DOHH2 (cell line): Measurements from ENCODE around the gene PTGES3.

ENCODE experiments used
- EZH2phosphoT487 ChIP-seq: fragments of 200-600 bp; sonication (generic); IDR thresholded peaks from 2 replicates; pipeline ENCODE4 v1.6.1; 2017; ENCODE audit warnings: borderline replicate concordance, mild to moderate bottlenecking, antibody characterized with exemption, low read length, moderate library complexity, mixed read lengths
- TF ChIP-seq, protein P1 (sequence below): fragments of 200-600 bp; sonication (generic); IDR thresholded peaks from one replicate; pipeline ENCODE4 v1.5.1; 2014; ENCODE audit warnings: antibody characterized with exemption, mild to moderate bottlenecking, low read depth, low read length; ENCODE audit not compliant: poor library complexity, severe bottlenecking

DNA sequence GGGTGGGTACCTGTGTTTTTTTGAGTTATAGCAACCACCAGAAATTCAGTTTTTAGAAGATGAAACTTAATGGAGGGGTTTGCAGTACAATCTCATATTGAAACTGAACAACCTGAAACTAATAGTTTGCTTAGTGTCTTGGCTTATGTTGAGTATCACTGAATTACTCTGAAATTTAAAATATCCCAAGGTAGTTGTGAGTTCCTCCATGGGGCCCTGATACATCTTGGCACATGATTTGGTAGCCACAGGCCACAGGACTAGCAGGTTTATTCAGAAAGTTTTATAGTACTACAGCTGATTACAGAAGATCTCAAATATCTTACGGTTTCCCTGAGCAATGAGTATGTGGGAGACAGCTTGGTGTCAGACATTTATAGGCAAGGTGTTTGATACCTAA lies 10.4 kb downstream of the PTGES3 start:
- TF ChIP-seq, protein P1, sequence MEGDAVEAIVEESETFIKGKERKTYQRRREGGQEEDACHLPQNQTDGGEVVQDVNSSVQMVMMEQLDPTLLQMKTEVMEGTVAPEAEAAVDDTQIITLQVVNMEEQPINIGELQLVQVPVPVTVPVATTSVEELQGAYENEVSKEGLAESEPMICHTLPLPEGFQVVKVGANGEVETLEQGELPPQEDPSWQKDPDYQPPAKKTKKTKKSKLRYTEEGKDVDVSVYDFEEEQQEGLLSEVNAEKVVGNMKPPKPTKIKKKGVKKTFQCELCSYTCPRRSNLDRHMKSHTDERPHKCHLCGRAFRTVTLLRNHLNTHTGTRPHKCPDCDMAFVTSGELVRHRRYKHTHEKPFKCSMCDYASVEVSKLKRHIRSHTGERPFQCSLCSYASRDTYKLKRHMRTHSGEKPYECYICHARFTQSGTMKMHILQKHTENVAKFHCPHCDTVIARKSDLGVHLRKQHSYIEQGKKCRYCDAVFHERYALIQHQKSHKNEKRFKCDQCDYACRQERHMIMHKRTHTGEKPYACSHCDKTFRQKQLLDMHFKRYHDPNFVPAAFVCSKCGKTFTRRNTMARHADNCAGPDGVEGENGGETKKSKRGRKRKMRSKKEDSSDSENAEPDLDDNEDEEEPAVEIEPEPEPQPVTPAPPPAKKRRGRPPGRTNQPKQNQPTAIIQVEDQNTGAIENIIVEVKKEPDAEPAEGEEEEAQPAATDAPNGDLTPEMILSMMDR = no peak
- TF ChIP-seq EZH2phosphoT487 = no peak
